ENCODE measurements around the gene TACC2.
"Not testable (repeated sequence)": the region's sequence is repeated elsewhere in the genome, so short reads cannot be mapped to it uniquely, and the experiment has no call there.

The TACC2 gene

DNA sequence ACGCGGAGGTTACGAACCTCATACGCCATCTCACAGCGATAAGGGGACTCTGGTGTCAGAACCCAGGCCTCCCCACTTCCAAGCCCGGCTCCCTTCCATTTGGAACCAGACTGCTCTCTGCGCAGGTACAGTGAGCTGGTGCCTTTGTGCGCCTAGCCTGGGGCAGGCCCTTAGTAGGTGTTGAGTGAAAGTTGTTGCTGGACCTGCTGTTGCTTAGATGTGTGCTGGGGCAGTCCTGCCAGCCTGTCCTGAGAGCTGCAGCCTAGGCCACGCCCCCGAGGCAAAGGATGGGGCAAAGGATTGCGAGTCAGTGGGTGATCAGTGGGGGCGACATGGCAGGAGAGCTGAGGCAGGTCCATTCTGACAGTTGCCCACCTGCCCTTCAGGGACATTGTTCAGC, 209.7 kb downstream of the TACC2 start:
- DNase-seq = no peak

DNA sequence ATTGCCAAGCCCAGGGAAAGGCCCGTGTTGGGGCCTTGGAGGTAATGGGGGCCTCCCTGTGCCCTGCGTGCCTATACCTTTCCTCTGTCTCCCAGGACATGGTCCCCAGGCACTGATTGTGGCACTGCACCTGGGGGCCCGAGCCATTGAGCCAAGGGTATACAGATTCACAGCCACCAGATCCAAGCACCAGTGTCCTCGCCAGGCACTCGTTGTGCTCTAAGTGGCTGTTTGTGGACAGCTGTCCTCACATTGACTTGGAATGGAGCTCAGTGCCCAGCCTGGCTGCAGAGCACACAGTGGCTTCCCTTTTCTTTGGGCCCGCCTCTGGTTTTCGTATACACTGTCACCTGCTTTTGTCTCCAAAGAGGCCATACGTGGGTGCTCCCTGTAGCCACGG, 210.1 kb downstream of the TACC2 start:
- DNase-seq = no peak

GRCh38 chr10:122199689-122200088, 210.7 kb downstream of the TACC2 start:
- no peak for DNase-seq

- no peak for DNase-seq
These were observed 212.4 kb downstream of the TACC2 start for GRCh38 chr10:122201401-122201800.

DNA sequence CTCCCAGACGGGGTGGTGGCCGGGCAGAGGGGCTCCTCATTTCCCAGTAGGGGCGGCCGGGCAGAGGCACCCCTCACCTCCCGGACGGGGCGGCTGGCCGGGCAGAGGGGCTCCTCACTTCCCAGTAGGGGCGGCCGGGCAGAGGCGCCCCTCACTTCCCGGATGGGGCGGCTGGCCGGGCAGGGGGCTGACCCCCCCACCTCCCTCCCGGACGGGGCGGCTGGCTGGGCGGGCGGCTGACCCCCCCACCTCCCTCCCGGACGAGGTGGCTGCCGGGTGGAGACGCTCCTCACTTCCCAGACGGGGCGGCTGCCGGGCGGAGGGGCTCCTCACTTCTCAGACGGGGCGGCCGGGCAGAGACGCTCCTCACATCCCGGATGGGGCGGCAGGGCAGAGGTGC, 214.2 kb downstream of the TACC2 start:
- not testable (repeated sequence) for DNase-seq

GRCh38 chr10:122204691-122205489, 215.9 kb downstream of the TACC2 start:
- DNase-seq = no peak

DNA sequence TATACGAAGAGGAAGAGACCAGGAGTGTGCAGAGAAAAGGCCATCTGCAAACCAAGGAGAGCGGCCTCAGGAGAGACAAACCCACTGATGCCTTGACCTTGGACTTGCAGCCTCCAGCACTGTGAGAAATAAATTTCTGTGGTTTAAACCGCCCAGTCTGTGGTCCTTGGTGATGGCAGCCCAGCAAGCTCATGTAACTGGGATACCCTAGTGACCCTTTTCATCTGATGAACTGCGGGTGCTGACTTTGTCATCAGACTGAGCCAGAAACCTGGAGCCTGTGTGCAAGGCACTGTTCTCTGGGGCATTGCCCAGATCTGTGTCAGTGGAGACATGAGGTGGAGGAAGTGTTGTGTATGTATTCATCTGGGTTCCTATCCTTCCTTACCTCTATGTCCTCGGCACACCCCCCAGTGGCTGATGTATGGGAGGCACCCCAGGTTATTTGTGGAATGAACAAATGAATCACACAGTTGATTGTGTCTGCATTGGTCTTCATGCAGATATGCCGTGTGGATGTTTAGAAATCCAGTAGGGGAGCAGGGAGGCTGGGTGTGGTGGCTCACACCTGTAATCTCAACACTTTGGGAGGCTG, 217.6 kb downstream of the TACC2 start:
- DNase-seq = no peak

GRCh38 chr10:122207163-122207562, 218.2 kb downstream of the TACC2 start:
- DNase-seq = no peak

- peak; percentile 73 for DNase-seq
These were observed 218.6 kb downstream of the TACC2 start for GRCh38 chr10:122207596-122207995.

DNA sequence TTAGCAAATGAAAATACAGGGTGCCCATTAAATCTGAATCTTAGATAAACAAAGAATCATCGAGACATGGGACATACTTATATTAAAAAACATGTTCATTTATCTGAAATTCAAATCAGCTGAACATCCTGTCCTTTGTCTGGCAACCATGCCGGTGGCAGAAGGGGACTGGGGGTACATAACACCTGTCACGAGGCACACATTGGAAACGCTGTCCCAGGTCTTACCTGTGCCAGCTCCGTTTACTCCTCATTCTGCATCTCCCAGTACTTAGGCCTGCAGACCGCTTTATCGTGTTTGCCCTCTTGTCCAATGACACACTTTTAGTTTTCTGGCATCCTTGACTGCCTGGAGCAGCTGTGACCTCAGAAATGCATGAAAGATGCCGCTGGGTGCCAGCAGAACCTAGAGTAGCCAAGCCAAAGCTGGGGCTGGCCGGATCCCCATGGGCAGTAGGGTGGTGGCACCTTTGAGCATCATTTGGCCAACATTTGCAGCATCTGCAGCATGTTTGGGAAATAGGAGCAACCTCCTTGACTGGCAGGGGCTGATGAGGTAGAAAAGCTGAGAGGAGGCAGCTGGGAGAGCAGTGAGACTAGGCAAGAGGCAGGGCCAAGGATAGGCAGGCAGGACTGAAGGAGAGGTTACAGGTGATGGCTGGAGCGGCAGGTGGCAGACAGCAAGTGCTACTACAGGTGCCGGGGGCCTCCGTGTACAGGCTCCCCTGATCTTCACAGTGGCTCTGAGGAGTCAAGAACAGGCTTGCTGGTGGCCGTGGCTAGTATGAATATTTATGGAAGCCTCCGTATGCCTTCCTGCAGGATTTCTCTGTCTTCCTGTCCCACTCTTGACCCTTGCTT, 219.8 kb downstream of the TACC2 start:
- DNase-seq = peak; percentile 2

- DNase-seq = no peak
These were observed 221.7 kb downstream of the TACC2 start for GRCh38 chr10:122210481-122211265.

GRCh38 chr10:122213364-122213763, 224.4 kb downstream of the TACC2 start:
- DNase-seq = no peak

DNA sequence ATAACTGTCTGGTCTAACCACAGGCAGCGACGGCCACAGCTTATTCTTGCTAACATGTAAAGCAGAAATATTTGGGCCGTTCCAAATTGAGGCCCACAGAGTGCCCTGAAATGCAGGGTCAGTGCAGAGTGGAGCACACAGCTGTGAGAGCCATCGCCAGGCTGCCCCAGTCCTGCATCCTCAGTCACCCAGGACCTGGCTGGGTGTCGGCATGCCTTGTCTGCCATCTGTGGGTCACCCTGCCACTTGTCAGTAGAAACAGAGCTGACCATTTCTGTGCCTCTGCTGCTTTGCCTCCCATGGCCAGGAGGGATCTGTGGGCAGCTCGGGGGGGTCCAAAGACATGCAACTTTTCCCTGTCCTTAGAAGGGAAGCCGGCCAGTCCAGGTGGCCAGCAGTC, 224.8 kb downstream of the TACC2 start:
- DNase-seq = no peak

DNA sequence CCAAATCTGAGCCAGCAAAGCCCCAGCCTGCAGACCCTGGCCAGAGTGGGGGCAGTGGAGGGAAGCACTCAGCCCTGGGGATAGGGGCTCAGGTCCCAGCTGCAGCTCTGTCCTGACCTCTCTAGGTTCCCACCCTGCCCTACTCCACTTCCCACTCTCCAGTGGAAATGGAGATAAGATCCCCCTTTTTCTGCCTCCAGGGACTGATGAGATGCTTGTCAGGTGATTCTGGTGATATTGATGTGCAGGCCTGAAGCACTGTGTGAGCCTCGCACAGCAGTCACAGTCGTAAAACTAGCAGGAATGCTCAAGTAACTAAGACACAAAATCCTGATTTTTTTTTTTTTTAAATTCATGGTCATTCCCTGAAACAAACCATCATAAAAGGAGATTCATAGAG, 227.1 kb downstream of the TACC2 start:
- no peak for DNase-seq

DNA sequence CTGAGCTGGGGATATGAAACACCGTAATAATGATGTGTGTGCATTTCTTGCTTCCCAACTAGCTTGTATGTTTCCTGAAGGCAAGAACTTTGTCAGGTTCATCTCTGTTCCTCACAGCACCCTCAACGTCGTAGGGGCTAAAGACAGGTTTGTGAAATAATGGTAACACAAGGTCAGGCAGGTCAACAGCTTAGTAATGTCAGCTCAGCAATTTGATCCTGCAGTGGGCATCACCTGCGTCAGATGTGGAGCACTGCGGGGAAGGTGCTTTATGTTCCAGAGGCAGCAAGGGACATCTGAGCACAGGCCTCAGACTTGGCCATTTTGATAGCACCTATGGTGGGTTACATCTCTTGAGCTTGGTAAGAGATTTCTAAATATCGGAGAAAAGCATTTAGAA, 230.4 kb downstream of the TACC2 start:
- no peak for DNase-seq

DNA sequence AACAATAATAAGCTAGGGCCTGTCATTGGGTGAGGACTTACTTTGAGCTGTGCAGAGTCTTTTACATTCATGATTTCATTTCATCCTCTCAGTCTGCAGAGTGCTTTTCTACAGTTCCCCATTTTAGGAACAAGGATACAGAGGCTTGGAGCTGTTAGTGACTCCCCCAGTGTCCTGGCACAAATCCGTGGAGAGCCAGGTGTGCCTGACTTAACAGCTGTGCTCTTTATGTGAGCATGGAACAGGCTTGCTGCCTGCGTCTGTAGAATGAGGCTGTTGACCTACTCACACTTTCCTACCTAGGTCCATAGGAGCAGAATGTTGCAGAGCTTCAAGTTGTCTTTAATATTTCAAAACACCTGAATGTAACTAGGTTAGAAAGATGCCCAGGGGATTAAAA, 231.8 kb downstream of the TACC2 start:
- DNase-seq = no peak

DNA sequence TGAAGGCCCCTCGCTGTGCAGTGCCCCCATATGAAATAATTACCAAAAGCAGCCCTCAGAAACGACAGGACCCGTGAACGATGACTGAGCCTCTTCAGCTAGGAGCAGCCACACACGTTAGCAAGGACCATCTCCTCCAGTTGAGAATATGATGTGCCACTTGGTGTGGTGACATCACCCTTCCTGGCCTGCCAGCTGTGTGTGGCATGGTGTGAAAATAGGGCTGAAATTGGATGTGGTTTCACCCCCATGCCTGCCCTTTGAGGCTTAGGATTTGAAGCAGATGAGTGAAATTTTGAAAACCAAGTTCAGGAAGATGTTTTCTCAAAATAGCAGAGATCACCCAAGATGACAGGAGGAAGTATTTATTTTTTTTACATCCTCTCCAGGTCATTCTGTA, 233.0 kb downstream of the TACC2 start:
- no peak for DNase-seq

DNA sequence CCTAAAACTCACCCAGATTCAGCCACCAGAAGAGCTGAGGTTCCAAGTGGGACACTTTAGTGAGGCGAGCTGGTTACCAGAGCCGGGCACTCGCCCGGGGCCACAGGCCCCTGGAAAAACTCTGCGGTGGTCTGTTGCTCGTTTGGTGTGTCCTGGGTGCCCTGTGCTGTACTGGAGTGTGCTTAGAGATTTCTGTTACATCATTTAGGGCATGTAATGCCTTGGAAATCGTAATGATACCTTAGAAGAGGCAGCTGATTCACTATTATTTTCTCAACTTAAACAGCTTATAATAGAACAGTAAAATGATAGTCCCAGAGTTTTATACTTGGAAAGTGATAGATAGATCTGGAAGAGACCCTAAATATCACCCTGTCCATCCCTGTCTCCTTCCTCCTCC, 233.7 kb downstream of the TACC2 start:
- DNase-seq = no peak

DNA sequence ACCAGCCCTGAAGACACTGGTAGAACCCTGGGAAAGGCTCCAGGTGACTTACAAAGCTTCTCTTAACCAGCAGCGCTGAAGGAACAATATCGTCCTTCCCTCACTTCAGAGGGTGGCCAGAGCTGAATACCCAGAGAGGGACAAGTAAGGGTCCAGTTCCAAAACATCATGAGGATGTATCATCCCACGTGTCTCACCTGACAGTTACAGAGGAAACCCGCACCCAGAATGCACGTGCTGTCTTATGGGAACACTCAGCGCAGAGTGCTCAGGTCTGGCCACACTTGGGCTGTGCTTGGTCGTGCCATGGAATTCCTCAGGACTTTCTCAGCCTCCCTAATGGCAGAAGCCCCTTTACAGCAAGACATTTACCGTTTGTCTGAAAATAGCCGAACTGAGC, 235.2 kb downstream of the TACC2 start:
- no peak for DNase-seq

GRCh38 chr10:122225330-122225729, 236.4 kb downstream of the TACC2 start:
- no peak for DNase-seq

DNA sequence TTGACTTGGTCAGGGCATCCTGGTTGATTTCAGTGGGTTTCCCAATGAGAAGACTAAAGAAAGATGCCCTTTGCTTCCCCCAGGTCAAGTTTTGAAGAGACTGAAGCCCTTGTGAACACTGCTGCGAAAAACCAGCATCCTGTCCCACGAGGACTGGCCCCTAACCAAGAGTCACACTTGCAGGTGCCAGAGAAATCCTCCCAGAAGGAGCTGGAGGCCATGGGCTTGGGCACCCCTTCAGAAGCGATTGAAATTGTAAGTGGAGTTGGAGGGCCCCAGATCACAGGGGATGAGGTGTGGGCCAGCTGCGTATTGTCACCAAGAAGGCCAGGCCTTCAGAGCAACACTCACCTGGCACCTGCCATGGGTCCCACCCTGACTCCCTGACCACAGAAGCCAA, 238.8 kb downstream of the TACC2 start:
- DNase-seq = no peak

DNA sequence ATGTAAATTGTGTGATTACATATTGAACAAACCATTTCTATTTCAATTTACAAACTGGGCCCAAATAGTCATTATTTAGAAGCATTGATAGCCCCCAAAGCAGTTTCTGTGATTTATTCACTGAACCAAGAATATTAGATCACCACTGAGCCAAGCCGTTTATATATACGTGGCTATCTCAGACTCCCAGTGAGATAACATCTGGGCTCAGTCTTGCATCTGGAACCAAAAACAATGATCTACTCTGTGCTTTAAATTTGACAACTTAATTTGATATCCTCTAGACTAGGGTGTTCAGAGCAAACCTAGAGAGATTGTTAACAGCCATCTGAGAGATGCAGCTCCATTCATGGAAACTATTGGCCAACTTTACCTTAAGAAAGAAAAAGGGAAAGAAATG, 240.7 kb downstream of the TACC2 start:
- DNase-seq = no peak

DNA sequence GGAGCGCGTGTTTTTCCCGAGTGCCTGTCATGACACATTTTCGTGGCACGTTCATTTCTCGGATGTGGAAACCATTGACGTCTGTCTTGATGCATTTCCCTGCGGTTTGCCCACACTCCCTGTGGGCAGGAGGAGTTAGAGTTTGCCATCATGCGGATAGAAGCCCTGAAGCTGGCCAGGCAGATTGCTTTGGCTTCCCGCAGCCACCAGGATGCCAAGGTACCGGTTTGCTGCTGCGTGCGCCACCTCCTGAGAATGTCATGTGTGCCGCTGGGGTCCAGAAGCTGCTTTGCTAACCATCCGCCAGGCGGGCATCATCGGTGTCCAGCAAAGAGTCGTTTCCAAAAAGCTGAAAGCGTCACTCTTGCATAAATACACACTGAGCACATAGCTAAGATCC, 241.3 kb downstream of the TACC2 start:
- no peak for DNase-seq

Data from NCI-H2171 treated with DMSO at 0.1 percent for 48 hours (cell line).